Peyer's patch (tissue), 4 donors: ENCODE results near the gene CCNYL1. TPM values are rescaled to one million over a fixed set of nuclear protein-coding genes. Genes with fewer than 3 reads are reported as not detected.

Experiments
- DNase-seq, 3 donors: peaks; one replicate each; pipeline ENCODE4 v3.0.0-alpha.2; 2017 to 2019
- H3K27ac ChIP-seq, 4 donors: fragments of 200-600 bp; sonication (generic); one replicate each; pipeline ENCODE4 v1.5.1; 2016 to 2019
- H3K27me3 ChIP-seq, 2 donors: fragments of 200-600 bp; sonication (generic); one replicate each; pipeline ENCODE4 v1.5.1; 2019
- H3K36me3 ChIP-seq, 3 donors: fragments of 200-600 bp; sonication (generic); one replicate each; pipeline ENCODE4 v1.5.1; 2016 to 2019
- H3K4me1 ChIP-seq, 4 donors: fragments of 200-600 bp; sonication (generic); one replicate each; pipeline ENCODE4 v1.5.1; 2016 to 2019
- H3K4me3 ChIP-seq, 4 donors: fragments of 200-600 bp; sonication (generic); 1 replicate in 3 of 4; 2 replicates in 1 of 4; pipeline ENCODE4 v1.5.1; 2016 to 2019; ENCODE audit warnings: mild to moderate bottlenecking in 1 of 4
- H3K9me3 ChIP-seq, 4 donors: fragments of 200-600 bp; sonication (generic); one replicate each; pipeline ENCODE4 v1.5.1; 2016 to 2019; ENCODE audit warnings: mild to moderate bottlenecking in 1 of 4
- POLR2A ChIP-seq, 2 donors: fragments of 450-650 bp; IDR thresholded peaks; one replicate each; pipeline ENCODE4 v1.5.1; 2017; ENCODE audit warnings: antibody characterized with exemption in 2 of 2, mild to moderate bottlenecking in 2 of 2, moderate library complexity in 2 of 2
- total RNA-seq, 4 donors: library from RNA; depleted of rRNA; stranded (reverse); fragments of >200 nt; gene quantifications; one replicate each; pipeline ENCODE4 v1.1.0, GENCODE V29; 2016
- TF ChIP-seq, protein P1 (sequence below), 6 experiments: fragments of 450-650 bp in 4 of 6; fragments of 200-600 bp in 2 of 6; sonication (generic) in 1 of 6; IDR thresholded peaks; one replicate each; pipeline ENCODE4 v1.5.1; 2017 to 2019; ENCODE audit warnings: antibody characterized with exemption in 6 of 6, mild to moderate bottlenecking in 3 of 6, moderate library complexity in 1 of 6

The CCNYL1 gene
- total RNA-seq, 4 donors from 2014 or later, result 11.6 to 22.6 (median 18.4) TPM

DNA sequence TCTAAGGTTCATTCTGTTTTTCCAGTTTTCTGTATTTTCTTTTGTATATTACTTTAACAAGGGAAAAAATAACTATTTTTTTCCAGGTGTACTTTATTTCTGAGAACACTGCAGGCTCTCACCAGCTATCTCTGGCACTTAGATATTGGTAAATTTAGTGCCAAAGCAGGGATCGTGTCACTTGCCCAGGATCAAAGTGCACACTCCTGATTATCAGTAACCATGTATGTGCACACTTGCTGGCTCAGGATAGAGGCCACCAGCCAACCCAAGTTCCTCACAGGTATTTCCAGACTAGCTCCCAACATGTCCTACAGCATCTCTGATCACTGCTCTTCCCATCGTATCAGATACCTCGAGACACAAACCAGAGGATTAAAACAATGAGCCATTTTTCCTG lies 64.0 kb downstream of the CCNYL1 start:
- Histone ChIP-seq H3K9me3 (no peaks in the 10 kb centered on the region), H3K27me3 (no peaks in the 10 kb centered on the region), H3K27ac (peak overlapping the region in 1 of 4 donors; percentile 16), H3K4me3 (no peak overlapping the region), H3K36me3 (no peaks in the 10 kb centered on the region), H3K4me1 (peaks cover 0 to 10% (median 0%) of the 10 kb centered on the region in 4 donors)
- TF ChIP-seq, protein P1, sequence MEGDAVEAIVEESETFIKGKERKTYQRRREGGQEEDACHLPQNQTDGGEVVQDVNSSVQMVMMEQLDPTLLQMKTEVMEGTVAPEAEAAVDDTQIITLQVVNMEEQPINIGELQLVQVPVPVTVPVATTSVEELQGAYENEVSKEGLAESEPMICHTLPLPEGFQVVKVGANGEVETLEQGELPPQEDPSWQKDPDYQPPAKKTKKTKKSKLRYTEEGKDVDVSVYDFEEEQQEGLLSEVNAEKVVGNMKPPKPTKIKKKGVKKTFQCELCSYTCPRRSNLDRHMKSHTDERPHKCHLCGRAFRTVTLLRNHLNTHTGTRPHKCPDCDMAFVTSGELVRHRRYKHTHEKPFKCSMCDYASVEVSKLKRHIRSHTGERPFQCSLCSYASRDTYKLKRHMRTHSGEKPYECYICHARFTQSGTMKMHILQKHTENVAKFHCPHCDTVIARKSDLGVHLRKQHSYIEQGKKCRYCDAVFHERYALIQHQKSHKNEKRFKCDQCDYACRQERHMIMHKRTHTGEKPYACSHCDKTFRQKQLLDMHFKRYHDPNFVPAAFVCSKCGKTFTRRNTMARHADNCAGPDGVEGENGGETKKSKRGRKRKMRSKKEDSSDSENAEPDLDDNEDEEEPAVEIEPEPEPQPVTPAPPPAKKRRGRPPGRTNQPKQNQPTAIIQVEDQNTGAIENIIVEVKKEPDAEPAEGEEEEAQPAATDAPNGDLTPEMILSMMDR (IDR thresholded peaks at IDR 0.05), result no peak
- TF ChIP-seq POLR2A (IDR thresholded peaks at IDR 0.05), result no peak
- DNase-seq, result peak in 1 of 3 donors; percentile 67

DNA sequence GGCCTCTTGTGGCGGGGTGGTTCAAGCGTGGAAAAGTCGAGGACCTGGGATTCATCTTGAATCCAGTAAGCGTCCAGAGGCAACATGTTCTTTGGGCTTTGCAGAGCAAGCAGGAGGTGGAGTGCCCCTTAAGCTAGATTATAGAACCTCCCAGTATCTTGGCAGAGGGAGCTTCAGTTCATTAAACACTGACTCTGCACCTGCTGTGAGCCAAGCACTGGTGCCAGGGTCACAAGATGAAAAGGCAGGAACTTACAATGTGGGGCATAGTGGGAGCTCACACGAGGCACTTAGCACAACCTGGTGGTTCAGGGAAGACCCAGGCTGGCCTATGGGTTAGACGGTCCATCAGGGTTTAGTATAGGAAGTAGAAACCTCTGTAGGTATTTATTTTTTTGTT lies 65.7 kb downstream of the CCNYL1 start:
- no peak overlapping the region for H3K27ac ChIP-seq
- H3K4me3 ChIP-seq, result no peak overlapping the region
- no peaks in the 10 kb centered on the region for H3K36me3 ChIP-seq
- H3K27me3 ChIP-seq, result no peaks in the 10 kb centered on the region
- no peak for DNase-seq
- no peaks in the 10 kb centered on the region for H3K9me3 ChIP-seq
- peaks cover 0 to 4% (median 0%) of the 10 kb centered on the region in 4 donors for H3K4me1 ChIP-seq
- no peak for TF ChIP-seq POLR2A (IDR thresholded peaks at IDR 0.05)
- TF ChIP-seq, protein P1 (IDR thresholded peaks at IDR 0.05), result no peak

DNA sequence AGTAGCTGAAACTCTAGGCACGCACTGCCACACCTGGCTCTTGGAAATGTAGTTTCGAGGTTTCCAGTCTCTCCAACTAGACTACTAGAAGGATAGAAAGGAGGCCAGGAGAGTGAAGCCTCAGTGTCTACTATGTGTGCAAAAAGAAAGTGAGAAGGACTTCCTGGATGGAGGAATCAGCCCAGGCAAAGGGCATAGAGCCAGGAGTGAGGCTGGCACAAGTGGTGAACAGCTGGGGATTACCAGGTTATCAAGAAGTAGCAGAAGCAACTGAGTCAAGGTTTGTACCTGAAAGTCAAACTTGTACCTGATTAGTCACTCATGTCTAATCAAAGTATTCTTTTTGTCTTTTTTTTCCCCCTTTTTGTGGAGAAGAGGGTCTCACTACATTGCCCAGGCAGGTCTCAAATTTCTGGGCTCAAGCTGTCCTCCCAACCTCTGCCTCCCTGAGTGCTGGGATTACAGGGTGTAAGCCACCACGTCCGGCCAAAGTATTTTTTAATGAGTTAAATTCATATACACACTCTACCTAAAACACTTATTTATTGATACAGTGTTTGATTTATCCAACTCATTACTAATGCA lies 67.0 kb downstream of the CCNYL1 start:
- Histone ChIP-seq H3K9me3 (no peaks in the 10 kb centered on the region), H3K4me3 (no peak overlapping the region), H3K27me3 (no peaks in the 10 kb centered on the region), H3K27ac (no peak overlapping the region), H3K4me1 (peaks cover 0 to 15% (median 2%) of the 10 kb centered on the region in 4 donors), H3K36me3 (no peaks in the 10 kb centered on the region)
- TF ChIP-seq, protein P1 (IDR thresholded peaks at IDR 0.05), result no peak
- TF ChIP-seq POLR2A (IDR thresholded peaks at IDR 0.05), result no peak
- peak in 1 of 3 donors; percentile 56 for DNase-seq

DNA sequence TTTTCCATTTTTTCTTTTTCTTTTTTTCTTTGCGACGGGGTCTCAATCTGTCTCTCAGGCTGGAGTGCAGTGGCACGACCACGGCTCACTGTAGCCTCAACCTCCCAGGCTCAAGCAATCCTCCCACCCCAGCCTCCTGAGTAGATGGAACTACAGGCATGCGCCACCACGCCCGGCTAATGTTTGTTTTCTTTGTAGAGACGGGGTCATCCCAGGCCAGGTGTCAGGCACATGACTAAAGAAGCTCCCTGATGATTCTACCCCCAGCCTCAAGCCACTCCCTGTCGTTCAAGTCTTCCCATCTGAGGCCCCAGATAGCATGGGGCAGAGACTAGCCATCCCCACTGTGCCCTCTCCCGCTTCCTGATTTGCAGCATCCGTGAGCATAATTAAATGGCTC lies 68.1 kb downstream of the CCNYL1 start:
- Histone ChIP-seq H3K4me3 (no peak overlapping the region), H3K36me3 (no peaks in the 10 kb centered on the region), H3K27me3 (no peaks in the 10 kb centered on the region), H3K9me3 (no peaks in the 10 kb centered on the region), H3K27ac (no peak overlapping the region), H3K4me1 (peaks cover 0 to 15% (median 2%) of the 10 kb centered on the region in 4 donors)
- TF ChIP-seq, protein P1 (IDR thresholded peaks at IDR 0.05), result no peak
- TF ChIP-seq POLR2A (IDR thresholded peaks at IDR 0.05), result no peak
- peak in 1 of 3 donors; percentile 52 for DNase-seq

DNA sequence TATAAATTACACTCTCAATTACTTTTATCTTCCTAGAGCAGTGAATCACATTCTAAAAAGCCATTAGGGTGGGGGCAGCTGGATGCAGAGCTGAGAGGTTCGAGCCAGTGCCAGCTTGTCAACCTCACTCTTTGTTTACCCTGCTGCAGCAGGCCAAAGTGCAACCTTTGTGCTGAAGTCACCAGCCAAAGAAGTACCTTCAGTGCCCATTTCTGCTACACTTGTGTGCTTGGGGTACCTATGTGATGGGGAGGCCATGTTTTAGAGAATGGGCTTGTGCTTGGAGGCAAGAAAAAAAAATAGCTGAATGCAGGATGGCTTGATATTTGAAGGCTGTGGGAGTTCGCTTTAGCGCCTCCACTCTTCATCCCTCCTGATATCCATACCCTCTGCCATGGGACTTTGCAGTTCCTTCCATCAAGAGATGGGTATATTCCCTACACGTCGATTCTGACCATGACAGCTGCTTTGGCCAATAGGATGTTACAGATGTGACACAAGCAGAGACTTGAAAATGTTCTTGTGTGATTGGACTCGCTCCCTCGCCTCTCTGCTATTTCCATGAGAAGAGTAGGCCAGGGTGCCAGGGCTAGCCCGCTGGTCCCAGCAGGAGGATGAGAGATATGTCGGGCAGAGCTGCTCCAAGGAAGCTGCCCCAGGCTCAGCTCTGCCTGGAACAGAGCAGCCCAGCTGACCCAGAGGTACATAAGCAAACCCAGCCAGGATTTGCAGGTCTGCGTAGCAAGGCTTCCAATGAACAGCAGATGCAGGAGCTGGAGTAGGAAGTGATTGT lies 71.0 kb downstream of the CCNYL1 start:
- H3K4me1 ChIP-seq, result peaks cover 0 to 11% (median 2%) of the 10 kb centered on the region in 4 donors
- TF ChIP-seq, protein P1 (IDR thresholded peaks at IDR 0.05), result no peak
- no peak for TF ChIP-seq POLR2A (IDR thresholded peaks at IDR 0.05)
- DNase-seq, result peak in 2 of 3 donors; percentile 72 to 85
- no peaks in the 10 kb centered on the region for H3K9me3 ChIP-seq
- no peaks in the 10 kb centered on the region for H3K27me3 ChIP-seq
- peak overlapping the region in 1 of 4 donors; percentile 67 for H3K27ac ChIP-seq
- no peak overlapping the region for H3K4me3 ChIP-seq
- H3K36me3 ChIP-seq, result no peaks in the 10 kb centered on the region
